ENCODE measurements around the gene SUOX.

- TF ChIP-seq CTCF (IDR thresholded peaks at IDR 0.05; ENCODE audit: low read depth, low read length): no peak
- TF ChIP-seq POLR2A (IDR thresholded peaks at IDR 0.05; ENCODE audit: extremely low read depth, insufficient read length): no peak
- TF ChIP-seq MAX (IDR thresholded peaks at IDR 0.05; ENCODE audit: low read depth, low read length): no peak
- no peak for TF ChIP-seq MYC (IDR thresholded peaks at IDR 0.05; ENCODE audit: low read depth, low read length)
Measured at GRCh38 chr12:55972042-55972441, 25.0 kb upstream of the SUOX start.
